Left lung (tissue), 10 donors: ENCODE measurements around the gene EHMT1. TPM values are rescaled to one million over a fixed set of nuclear protein-coding genes. Genes with fewer than 3 reads are reported as not detected.

Experiments used
- ATAC-seq: fragments of 200-7000 bp; cut with Tn5 transposase; one replicate; pipeline ENCODE4 v1.9.1; 2020; ENCODE audit warnings: moderate library complexity
- DNase-seq, 4 donors: peaks; one replicate each; pipeline ENCODE4 v3.0.0-alpha.2; 2013 to 2020
- H3K27ac ChIP-seq, 2 donors: fragments of 200-600 bp; sonication (generic) in 1 of 2; one replicate each; pipeline versions ENCODE4 v1.5.0 to v1.8.0; 2020 to 2021
- H3K27me3 ChIP-seq, 2 donors: fragments of 200-600 bp; sonication (generic) in 1 of 2; one replicate each; pipeline versions ENCODE4 v1.5.0 to v1.8.0; 2020 to 2021
- H3K36me3 ChIP-seq, 2 donors: fragments of 200-600 bp; sonication (generic) in 1 of 2; one replicate each; pipeline versions ENCODE4 v1.5.0 to v1.8.0; 2020 to 2021
- H3K4me1 ChIP-seq, 2 donors: fragments of 200-600 bp; one replicate each; pipeline ENCODE4 v1.8.0; 2021
- H3K4me3 ChIP-seq, 2 donors: fragments of 200-600 bp; sonication (generic) in 1 of 2; one replicate each; pipeline versions ENCODE4 v1.5.0 to v1.8.0; 2020 to 2021; ENCODE audit warnings: mild to moderate bottlenecking in 1 of 2
- H3K9me3 ChIP-seq, 2 donors: fragments of 200-600 bp; sonication (generic) in 1 of 2; one replicate each; pipeline versions ENCODE4 v1.5.0 to v1.8.0; 2020 to 2021
- CTCF ChIP-seq, 2 donors: fragments of 200-600 bp; sonication (generic) in 1 of 2; IDR thresholded peaks; one replicate each; pipeline versions ENCODE4 v1.5.0 to v1.8.0; 2021; ENCODE audit warnings: antibody characterized with exemption in 2 of 2
- intact Hi-C, 2 donors: fragments of 100-400 bp; cut with DNase I; formaldehyde crosslinking; loops; one replicate each; pipeline versions ENCODE4 v1.11.2 to v1.14.2; 2022
- polyA plus RNA-seq, 6 donors: library from polyadenylated mRNA; unstranded; fragments of 120-200 nt; gene quantifications; one replicate each; pipeline ENCODE4 v1.2.1, GENCODE V29; 2013; ENCODE audit not compliant: insufficient read length in 6 of 6
- total RNA-seq, 2 donors: library from RNA; stranded (reverse); fragmentation: NEBNext Ultra II Directional; extraction: Animal tissue kit (Norgen Biotek cat#: 25700); gene quantifications; one replicate each; pipeline ENCODE4 v1.2.1, GENCODE V29; 2021
- donor health status: DM: no; HTN: yes; CAD: no.
- donor health status: DM: no; HTN: no; CAD: no.

EHMT1 gene
- total and polyA plus RNA-seq, 8 donors, result 71.5 to 92.7 (median 82.7) TPM

GRCh38 chr9:137602661-137603060, 16.1 kb upstream of the EHMT1 start:
- DNase-seq, result no peak
- Histone ChIP-seq H3K36me3 (no peaks in the 10 kb centered on the region), H3K4me3 (no peak overlapping the region), H3K9me3 (no peaks in the 10 kb centered on the region), H3K27me3 (no peaks in the 10 kb centered on the region), H3K27ac (no peak overlapping the region), H3K4me1 (peaks cover 13 to 26% of the 10 kb centered on the region in 2 donors)
- intact Hi-C loops, result no loop called here
- no peak for ATAC-seq
- TF ChIP-seq CTCF (IDR thresholded peaks at IDR 0.05), result no peak

- DNase-seq (no peak), ATAC-seq (no peak)
- Histone ChIP-seq H3K4me1 (peaks cover 15 to 38% of the 10 kb centered on the region in 2 donors), H3K9me3 (no peaks in the 10 kb centered on the region), H3K27me3 (no peaks in the 10 kb centered on the region), H3K27ac (no peak overlapping the region), H3K4me3 (no peak overlapping the region), H3K36me3 (no peaks in the 10 kb centered on the region)
- intact Hi-C loops, result no loop called here
- no peak for TF ChIP-seq CTCF (IDR thresholded peaks at IDR 0.05)
These were observed 14.9 kb upstream of the EHMT1 start for GRCh38 chr9:137603879-137604278.

- no peak for DNase-seq
- H3K4me1 ChIP-seq, result peaks cover 15 to 45% of the 10 kb centered on the region in 2 donors
- intact Hi-C loops, result no loop called here
- no peaks in the 10 kb centered on the region for H3K36me3 ChIP-seq
- no peak for ATAC-seq
- no peaks in the 10 kb centered on the region for H3K9me3 ChIP-seq
- H3K27ac ChIP-seq, result peak overlapping the region; percentile 26 to 67
- H3K27me3 ChIP-seq, result no peaks in the 10 kb centered on the region
- peak overlapping the region; percentile 43 to 64 for H3K4me3 ChIP-seq
- no peak for TF ChIP-seq CTCF (IDR thresholded peaks at IDR 0.05)
These were observed 14.3 kb upstream of the EHMT1 start for GRCh38 chr9:137604345-137605086.

GRCh38 chr9:137605121-137606004, 13.4 kb upstream of the EHMT1 start, which contains the start of gene ARRDC1:
Gene ARRDC1 (plus strand): TSS chr9:137605686. CDS start chr9:137605718, 32 bp downstream.
- no peaks in the 10 kb centered on the region for H3K9me3 ChIP-seq
- peaks cover 15 to 51% of the 10 kb centered on the region in 2 donors for H3K4me1 ChIP-seq
- DNase-seq, result peak; percentile 73 to 99 (median 96)
- H3K27me3 ChIP-seq, result no peaks in the 10 kb centered on the region
- ATAC-seq, result peak; percentile 85
- H3K36me3 ChIP-seq, result no peaks in the 10 kb centered on the region
- intact Hi-C loops, result no loop called here
- peak within 1 kb of the TSS; percentile 81 to 90 for H3K27ac ChIP-seq
- TF ChIP-seq CTCF (IDR thresholded peaks at IDR 0.05), result no peak
- peak within 1 kb of the TSS; percentile 68 to 84 for H3K4me3 ChIP-seq
